Neural cell (in vitro differentiated cells): ENCODE measurements around the gene TACC3. TPM values are rescaled to one million over a fixed set of nuclear protein-coding genes. Genes with fewer than 3 reads are reported as not detected.

Experiments
- H2AFZ ChIP-seq: fragments of 200-600, 300-800 bp; sonication (generic), shearing (Covaris generic); 2 replicates; pipeline ENCODE4 v1.6.0; 2014; ENCODE audit warnings: low read depth, mild to moderate bottlenecking, antibody characterized with exemption, low read length, moderate library complexity
- H3F3A ChIP-seq: fragments of 200-600 bp; shearing (Covaris generic); 2 replicates; pipeline ENCODE4 v1.6.1; 2016; ENCODE audit warnings: mild to moderate bottlenecking, moderate library complexity, mixed read lengths, antibody characterized with exemption, low read length; ENCODE audit not compliant: insufficient read depth, poor library complexity, severe bottlenecking
- H3K27ac ChIP-seq: fragments of 200-600, 300-800 bp; sonication (generic), shearing (Covaris generic); 2 replicates; pipeline ENCODE4 v1.5.1; 2014; ENCODE audit warnings: mild to moderate bottlenecking, low read length, moderate library complexity
- H3K27me3 ChIP-seq: fragments of 300-800, 200-600 bp; sonication (generic), shearing (Covaris generic); 2 replicates; pipeline ENCODE4 v1.6.0; 2014; ENCODE audit warnings: mild to moderate bottlenecking, low read depth, low read length, moderate library complexity; ENCODE audit not compliant: insufficient read depth
- H3K36me3 ChIP-seq: fragments of 300-800, 200-600 bp; sonication (generic), shearing (Covaris generic); 2 replicates; pipeline ENCODE4 v1.5.1; 2014; ENCODE audit warnings: mild to moderate bottlenecking, antibody characterized with exemption, low read length, moderate library complexity; ENCODE audit not compliant: insufficient read depth
- H3K4me2 ChIP-seq: fragments of 300-800, 200-600 bp; sonication (generic), shearing (Covaris generic); 2 replicates; pipeline ENCODE4 v1.6.0; 2014; ENCODE audit warnings: mild to moderate bottlenecking, low read length
- H3K4me3 ChIP-seq: fragments of 300-800, 200-600 bp; sonication (generic), shearing (Covaris generic); 2 replicates; pipeline ENCODE4 v1.5.1; 2014; ENCODE audit warnings: mild to moderate bottlenecking, low read length, moderate library complexity
- H3K79me2 ChIP-seq: fragments of 200-600 bp; shearing (Covaris generic); replicated peaks from 2 replicates; pipeline ENCODE4 v1.6.0; 2014; ENCODE audit warnings: mild to moderate bottlenecking, low read length, moderate library complexity; ENCODE audit not compliant: insufficient read depth
- H3K9ac ChIP-seq: fragments of 300-800, 200-600 bp; sonication (generic), shearing (Covaris generic); 2 replicates; pipeline ENCODE4 v1.6.1; 2016; ENCODE audit warnings: mild to moderate bottlenecking, low read length, mixed read lengths
- H3K9me2 ChIP-seq: fragments of 200-600 bp; shearing (Covaris generic); 2 replicates; pipeline ENCODE4 v1.6.1; 2016; ENCODE audit warnings: mild to moderate bottlenecking, low read length, mixed read lengths; ENCODE audit not compliant: insufficient read depth
- H3K9me3 ChIP-seq: fragments of 200-600, 300-800 bp; sonication (generic), shearing (Covaris generic); 2 replicates; pipeline ENCODE4 v1.6.1; 2016; ENCODE audit warnings: mild to moderate bottlenecking, mixed run types, low read length, moderate library complexity, mixed read lengths
- H4K20me1 ChIP-seq: fragments of 200-600 bp; shearing (Covaris generic); 2 replicates; pipeline ENCODE4 v1.6.1; 2016; ENCODE audit warnings: mild to moderate bottlenecking, mixed run types; ENCODE audit not compliant: insufficient read depth
- CTCF ChIP-seq: fragments of 450-650 bp; IDR thresholded peaks from 2 replicates; pipeline ENCODE4 v1.5.1; 2014; ENCODE audit warnings: antibody characterized with exemption, mild to moderate bottlenecking, moderate library complexity; ENCODE audit not compliant: poor library complexity, severe bottlenecking
- EP300 ChIP-seq: fragments of 450-650 bp; conservative IDR thresholded peaks from 2 replicates; pipeline ENCODE4 v1.6.1; 2014; ENCODE audit warnings: antibody characterized with exemption, mild to moderate bottlenecking, moderate library complexity; ENCODE audit not compliant: poor library complexity, severe bottlenecking
- EZH2 ChIP-seq: fragments of 200-600, 300-800 bp; shearing (Covaris generic), sonication (generic); IDR thresholded peaks from 2 replicates; pipeline ENCODE4 v1.6.1; 2014; ENCODE audit warnings: antibody characterized with exemption, low read length, borderline replicate concordance, mild to moderate bottlenecking; ENCODE audit not compliant: insufficient read depth, poor library complexity, severe bottlenecking
- MXI1 ChIP-seq: fragments of 450-650 bp; conservative IDR thresholded peaks from 2 replicates; pipeline ENCODE4 v1.6.1; 2014; ENCODE audit warnings: antibody characterized with exemption, mild to moderate bottlenecking; ENCODE audit not compliant: poor library complexity, severe bottlenecking
- POLR2AphosphoS5 ChIP-seq: IDR thresholded peaks from 2 replicates; pipeline ENCODE4 v1.6.1; 2012
- RAD21 ChIP-seq: fragments of 450-650 bp; conservative IDR thresholded peaks from 2 replicates; pipeline ENCODE4 v1.6.1; 2014; ENCODE audit warnings: antibody characterized with exemption, mild to moderate bottlenecking, moderate library complexity
- REST ChIP-seq: IDR thresholded peaks from 2 replicates; pipeline ENCODE4 v1.6.1; 2012; ENCODE audit warnings: borderline replicate concordance
- SMC3 ChIP-seq: fragments of 450-650 bp; conservative IDR thresholded peaks from 2 replicates; pipeline ENCODE4 v1.6.1; 2014; ENCODE audit warnings: antibody characterized with exemption, mild to moderate bottlenecking, moderate library complexity; ENCODE audit not compliant: poor library complexity
- TAF1 ChIP-seq: IDR thresholded peaks from 2 replicates; pipeline ENCODE4 v1.6.1; 2012; ENCODE audit warnings: low read depth
- polyA plus RNA-seq: library from polyadenylated mRNA; depleted of rRNA; stranded (reverse); fragments of >200 nt; gene quantifications from 2 replicates; pipeline ENCODE4 v1.2.3, GENCODE V29; 2014

The TACC3 gene
- polyA plus RNA-seq, 1 donor from 2014 or later, result 2.6 TPM

- H3K36me3 ChIP-seq, result no peaks in the 10 kb centered on the region
- H3K79me2 ChIP-seq, result no peaks in the 10 kb centered on the region
- H3K9ac ChIP-seq, result no peak overlapping the region
- no peak overlapping the region for H3K4me2 ChIP-seq
- no peak for TF ChIP-seq POLR2AphosphoS5
- TF ChIP-seq EP300, result no peak
- no peak for TF ChIP-seq TAF1
- TF ChIP-seq CTCF, result no peak
- no peak for TF ChIP-seq REST
- no peak for TF ChIP-seq MXI1
- TF ChIP-seq RAD21, result no peak
- no peak for TF ChIP-seq SMC3
- no peak for TF ChIP-seq EZH2
- H3F3A ChIP-seq, result no peaks in the 10 kb centered on the region
- no peak overlapping the region for H2AFZ ChIP-seq
- no peaks in the 10 kb centered on the region for H4K20me1 ChIP-seq
- H3K9me2 ChIP-seq, result no peaks in the 10 kb centered on the region
- H3K27ac ChIP-seq, result no peak overlapping the region
- no peak overlapping the region for H3K4me3 ChIP-seq
- no peaks in the 10 kb centered on the region for H3K27me3 ChIP-seq
- no peaks in the 10 kb centered on the region for H3K9me3 ChIP-seq
These were observed 19.9 kb downstream of the TACC3 start for GRCh38 chr4:1741208-1741607.

GRCh38 chr4:1743551-1743950 lies 22.2 kb downstream of the TACC3 start:
- no peak overlapping the region for H2AFZ ChIP-seq
- no peaks in the 10 kb centered on the region for H3K27me3 ChIP-seq
- no peaks in the 10 kb centered on the region for H4K20me1 ChIP-seq
- H3K36me3 ChIP-seq, result no peaks in the 10 kb centered on the region
- no peak overlapping the region for H3K4me3 ChIP-seq
- no peak overlapping the region for H3K9ac ChIP-seq
- H3K79me2 ChIP-seq, result no peaks in the 10 kb centered on the region
- H3K9me3 ChIP-seq, result no peaks in the 10 kb centered on the region
- no peak overlapping the region for H3K27ac ChIP-seq
- H3K9me2 ChIP-seq, result no peaks in the 10 kb centered on the region
- TF ChIP-seq EZH2 (no peak), EP300 (no peak), POLR2AphosphoS5 (no peak), TAF1 (no peak), RAD21 (no peak), CTCF (no peak), REST (no peak), SMC3 (no peak), MXI1 (no peak)
- H3F3A ChIP-seq, result no peaks in the 10 kb centered on the region
- H3K4me2 ChIP-seq, result no peak overlapping the region
